Trophoblast cell (in vitro differentiated cells and primary cell): ENCODE measurements around the gene IQCK. TPM values are rescaled to one million over a fixed set of nuclear protein-coding genes. Genes with fewer than 3 reads are reported as not detected.
A peak's percentile ranks its signal among the peaks of the same experiment; 100 is the strongest.

Source experiments
- DNase-seq, 2 donors: peaks; one replicate each; pipeline ENCODE4 v3.0.0-alpha.2; 2016
- H2AFZ ChIP-seq: 2 replicates; pipeline ENCODE4 v1.6.1; 2013; ENCODE audit warnings: low read length, moderate library complexity, mild to moderate bottlenecking; ENCODE audit not compliant: insufficient read depth, poor library complexity
- H2AK5ac ChIP-seq: 2 replicates; pipeline ENCODE4 v1.6.1; 2013; ENCODE audit warnings: mild to moderate bottlenecking, low read length
- H2BK120ac ChIP-seq: 2 replicates; pipeline ENCODE4 v1.6.1; 2013; ENCODE audit warnings: low read length, mild to moderate bottlenecking, moderate library complexity; ENCODE audit not compliant: insufficient read depth, poor library complexity
- H2BK12ac ChIP-seq: 2 replicates; pipeline ENCODE4 v1.6.1; 2013; ENCODE audit warnings: mild to moderate bottlenecking, low read length, moderate library complexity
- H2BK5ac ChIP-seq: 2 replicates; pipeline ENCODE4 v1.6.1; 2013; ENCODE audit warnings: low read length, low read depth, moderate library complexity, mild to moderate bottlenecking; ENCODE audit not compliant: poor library complexity
- H3K14ac ChIP-seq: 2 replicates; pipeline ENCODE4 v1.6.1; 2013; ENCODE audit warnings: mild to moderate bottlenecking, low read length
- H3K18ac ChIP-seq: 2 replicates; pipeline ENCODE4 v1.6.1; 2013; ENCODE audit warnings: mild to moderate bottlenecking, low read length
- H3K23ac ChIP-seq: 2 replicates; pipeline ENCODE4 v1.6.1; 2013; ENCODE audit warnings: low read length
- H3K27ac ChIP-seq: 2 replicates; pipeline ENCODE4 v1.5.1; 2013; ENCODE audit warnings: low read depth, mild to moderate bottlenecking, inconsistent platforms, low read length, moderate library complexity
- H3K27me3 ChIP-seq: 2 replicates; pipeline ENCODE4 v1.6.1; 2013; ENCODE audit warnings: inconsistent platforms, mild to moderate bottlenecking, low read length, moderate library complexity; ENCODE audit not compliant: insufficient read depth
- H3K36me3 ChIP-seq, 2 experiments: 1 replicate in 1 of 2; 2 replicates in 1 of 2; pipeline ENCODE4 v1.6.1; 2013; ENCODE audit warnings: low read length in 2 of 2, mild to moderate bottlenecking in 2 of 2, moderate library complexity in 1 of 2; ENCODE audit not compliant: insufficient read depth in 2 of 2, control insufficient read depth in 1 of 2
- H3K4ac ChIP-seq: 2 replicates; pipeline ENCODE4 v1.6.1; 2013; ENCODE audit warnings: low read depth, mild to moderate bottlenecking, low read length, moderate library complexity
- H3K4me1 ChIP-seq, 2 experiments: 1 replicate in 1 of 2; 2 replicates in 1 of 2; pipeline ENCODE4 v1.6.1; 2013; ENCODE audit warnings: low read length in 2 of 2, mild to moderate bottlenecking in 2 of 2, moderate library complexity in 1 of 2; ENCODE audit not compliant: insufficient read depth in 2 of 2, control insufficient read depth in 1 of 2
- H3K4me2 ChIP-seq: 2 replicates; pipeline ENCODE4 v1.6.1; 2013; ENCODE audit warnings: inconsistent platforms, mild to moderate bottlenecking, low read length, moderate library complexity
- H3K4me3 ChIP-seq: 2 replicates; pipeline ENCODE4 v1.5.1; 2013; ENCODE audit warnings: mild to moderate bottlenecking, low read depth, low read length, inconsistent platforms
- H3K79me1 ChIP-seq: one replicate; pipeline ENCODE4 v1.6.1; 2013; ENCODE audit warnings: low read length
- H3K79me2 ChIP-seq: 2 replicates; pipeline ENCODE4 v1.6.1; 2013; ENCODE audit warnings: low read length, mild to moderate bottlenecking; ENCODE audit not compliant: control insufficient read depth, insufficient read depth, poor library complexity
- H3K9ac ChIP-seq: 2 replicates; pipeline ENCODE4 v1.6.1; 2013; ENCODE audit warnings: mild to moderate bottlenecking, low read length
- H3K9me3 ChIP-seq: 2 replicates; pipeline ENCODE4 v1.6.1; 2013; ENCODE audit warnings: low read depth, mild to moderate bottlenecking, control low read depth, inconsistent platforms, low read length; ENCODE audit not compliant: insufficient read depth
- H4K12ac ChIP-seq: 2 replicates; pipeline ENCODE4 v1.6.1; 2013; ENCODE audit warnings: low read depth, mild to moderate bottlenecking, low read length, moderate library complexity
- H4K8ac ChIP-seq: 2 replicates; pipeline ENCODE4 v1.6.1; 2013; ENCODE audit warnings: low read depth, mild to moderate bottlenecking, low read length, moderate library complexity
- H4K91ac ChIP-seq: one replicate; pipeline ENCODE4 v1.6.1; 2013; ENCODE audit warnings: low read depth, mild to moderate bottlenecking, low read length, moderate library complexity
- WGBS: extraction: QIAGEN DNeasy Blood & Tissue Kit; methylation state at CpG from one replicate; pipeline ENCODE4 v1.1.7; 2013; ENCODE audit warnings: missing lambda C conversion rate; ENCODE audit not compliant: insufficient read length, insufficient coverage; ENCODE audit errors: extremely low coverage; 5-methylcytosine and 5-hydroxymethylcytosine counted together
- polyA plus RNA-seq: library from polyadenylated mRNA; stranded (reverse); fragments of 200-250 nt; gene quantifications from 2 replicates; pipeline ENCODE4 v1.2.3, GENCODE V29; 2013

Gene IQCK, protein sequence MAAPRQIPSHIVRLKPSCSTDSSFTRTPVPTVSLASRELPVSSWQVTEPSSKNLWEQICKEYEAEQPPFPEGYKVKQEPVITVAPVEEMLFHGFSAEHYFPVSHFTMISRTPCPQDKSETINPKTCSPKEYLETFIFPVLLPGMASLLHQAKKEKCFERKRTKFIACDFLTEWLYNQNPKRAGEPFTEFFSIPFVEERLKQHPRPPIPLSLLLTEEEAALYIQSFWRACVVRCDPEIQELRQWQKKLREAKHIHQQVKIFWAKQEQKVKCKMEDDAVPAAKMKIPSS
- 4.5 and 6.0 TPM in 2 replicates for polyA plus RNA-seq

DNA sequence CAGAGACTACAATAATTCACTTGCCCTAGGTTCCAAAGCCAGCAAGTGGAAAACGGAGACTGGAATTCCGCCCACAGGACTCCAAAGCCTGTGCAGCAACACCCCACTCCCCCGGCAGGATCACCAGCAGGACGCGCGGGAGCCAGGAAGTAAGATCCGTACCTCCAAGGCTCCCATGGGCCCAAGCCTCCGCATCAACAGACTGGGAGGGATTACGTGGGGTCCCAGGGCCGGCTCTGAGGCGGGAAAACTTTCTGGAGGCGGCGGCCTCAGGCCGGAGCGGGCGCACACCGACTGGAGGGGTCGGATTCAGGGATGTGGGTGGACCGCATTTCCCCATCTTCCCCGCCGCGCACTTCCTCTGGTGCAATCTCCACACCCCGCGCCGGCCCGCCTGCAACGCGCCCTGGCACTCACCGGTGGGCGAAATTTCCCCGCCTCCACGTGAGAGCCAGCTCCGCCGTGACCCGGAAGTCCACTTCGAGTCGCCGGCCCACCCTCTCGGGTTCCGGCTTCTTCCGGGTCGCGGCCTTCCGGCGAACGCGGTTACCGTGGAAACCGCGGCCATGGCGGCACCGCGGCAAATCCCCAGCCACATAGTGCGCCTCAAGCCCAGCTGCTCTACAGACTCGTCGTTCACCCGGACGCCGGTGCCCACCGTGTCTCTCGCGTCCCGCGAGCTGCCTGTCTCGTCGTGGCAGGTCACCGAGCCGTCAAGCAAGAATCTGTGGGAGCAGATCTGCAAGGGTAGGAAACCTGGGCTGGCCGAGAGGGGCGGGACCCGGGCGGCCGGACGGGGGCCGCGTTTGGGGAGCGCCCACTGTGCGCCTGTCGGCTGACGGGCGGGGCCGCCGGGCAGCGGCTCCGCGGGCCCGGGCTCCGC lies at the start of gene IQCK, which contains the start of gene KNOP1:
Gene IQCK, plus strand, starts transcription at position 531 of the 883 bp plus-strand sequence. Its CDS starts 36 bp downstream, at position 567.
Gene KNOP1, minus strand, starts transcription at position 487 of the 883 bp plus-strand sequence. CDS start 3,192 bp downstream, outside the sequence.
- WGBS, result no CpG with 5 or more reads among the region's 88 CpGs
- Histone ChIP-seq H3K9ac (peak within 1 kb of the TSS; percentile 79), H3K9me3 (no peaks in the 10 kb centered on the region), H4K8ac (peak within 1 kb of the TSS; percentile 81), H3K4ac (peak within 1 kb of the TSS; percentile 75), H2BK5ac (peak within 1 kb of the TSS; percentile 53), H2BK120ac (peak within 1 kb of the TSS; percentile 70), H3K4me3 (peak within 1 kb of the TSS; percentile 99), H3K4me2 (peak within 1 kb of the TSS; percentile 85), H3K36me3 (peaks cover 7 to 8% of the 10 kb centered on the region in 2 experiments), H3K18ac (peak within 1 kb of the TSS; percentile 77), H2AFZ (peak within 1 kb of the TSS; percentile 84), H3K79me2 (peaks cover 11% of the 10 kb centered on the region), H3K27me3 (no peaks in the 10 kb centered on the region), H3K79me1 (peaks cover 10% of the 10 kb centered on the region), H2BK12ac (no peak within 1 kb of the TSS), H3K4me1 (peaks cover 10 to 14% of the 10 kb centered on the region in 2 experiments), H2AK5ac (peak within 1 kb of the TSS; percentile 13), H4K12ac (peak within 1 kb of the TSS; percentile 65), H4K91ac (peak within 1 kb of the TSS; percentile 57), H3K27ac (peak within 1 kb of the TSS; percentile 79), H3K14ac (peak within 1 kb of the TSS; percentile 79), H3K23ac (no peak within 1 kb of the TSS)
- peak; percentile 85 to 93 for DNase-seq

GRCh38 chr16:19672378-19672777 lies 45.7 kb upstream of the IQCK start:
- no peaks in the 10 kb centered on the region for H3K9me3 ChIP-seq
- H3K79me1 ChIP-seq, result no peaks in the 10 kb centered on the region
- H3K4me1 ChIP-seq, result no peaks in the 10 kb centered on the region
- H2BK5ac ChIP-seq, result no peak overlapping the region
- H3K9ac ChIP-seq, result no peak overlapping the region
- H3K4ac ChIP-seq, result no peak overlapping the region
- H2AK5ac ChIP-seq, result no peak overlapping the region
- H3K27ac ChIP-seq, result no peak overlapping the region
- no peak overlapping the region for H2BK12ac ChIP-seq
- H2BK120ac ChIP-seq, result no peak overlapping the region
- H3K36me3 ChIP-seq, result peaks cover 2 to 12% of the 10 kb centered on the region in 2 experiments
- H3K79me2 ChIP-seq, result no peaks in the 10 kb centered on the region
- no peak overlapping the region for H2AFZ ChIP-seq
- no peak overlapping the region for H4K8ac ChIP-seq
- no peaks in the 10 kb centered on the region for H3K27me3 ChIP-seq
- no CpG with 5 or more reads among the region's 4 CpGs for WGBS
- H3K14ac ChIP-seq, result no peak overlapping the region
- DNase-seq, result no peak
- no peak overlapping the region for H4K91ac ChIP-seq
- H3K18ac ChIP-seq, result no peak overlapping the region
- H3K23ac ChIP-seq, result no peak overlapping the region
- H3K4me3 ChIP-seq, result no peak overlapping the region
- no peak overlapping the region for H3K4me2 ChIP-seq
- no peak overlapping the region for H4K12ac ChIP-seq

- Histone ChIP-seq H3K27me3 (no peaks in the 10 kb centered on the region), H2AK5ac (no peak overlapping the region), H3K4me1 (no peaks in the 10 kb centered on the region), H3K4ac (no peak overlapping the region), H3K79me2 (no peaks in the 10 kb centered on the region), H3K18ac (no peak overlapping the region), H2BK12ac (no peak overlapping the region), H3K9ac (no peak overlapping the region), H3K4me3 (no peak overlapping the region), H4K8ac (no peak overlapping the region), H3K14ac (no peak overlapping the region), H3K79me1 (no peaks in the 10 kb centered on the region), H3K9me3 (no peaks in the 10 kb centered on the region), H4K91ac (no peak overlapping the region), H3K36me3 (peaks cover 2 to 15% of the 10 kb centered on the region in 2 experiments), H2BK120ac (no peak overlapping the region), H2AFZ (no peak overlapping the region), H4K12ac (no peak overlapping the region), H3K23ac (no peak overlapping the region), H3K4me2 (no peak overlapping the region), H2BK5ac (no peak overlapping the region), H3K27ac (no peak overlapping the region)
- WGBS, result no CpG with 5 or more reads among the region's 5 CpGs
- no peak for DNase-seq
Observed at GRCh38 chr16:19674485-19674884, 43.6 kb upstream of the IQCK start.

DNA sequence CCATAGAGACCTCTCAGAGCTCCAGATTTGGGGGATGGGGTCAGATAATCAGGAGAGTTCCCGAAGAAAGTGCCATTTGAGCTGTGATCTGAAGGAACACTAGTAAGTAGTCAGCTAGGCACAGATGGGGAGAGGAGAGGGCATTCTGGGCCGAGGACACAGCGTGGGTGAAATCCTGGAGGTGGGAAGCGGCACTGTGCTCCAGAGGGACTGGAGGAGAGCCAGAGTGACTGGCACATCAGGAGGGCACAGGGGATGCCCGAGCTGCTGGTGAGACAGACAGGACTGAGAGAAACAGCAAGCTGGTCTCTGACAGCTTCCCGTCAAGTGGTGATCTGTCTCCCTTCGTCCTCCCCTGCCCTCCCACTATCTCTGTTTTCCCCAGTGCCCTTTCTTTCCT lies 40.7 kb upstream of the IQCK start:
- H3K4me3 ChIP-seq, result no peak overlapping the region
- H3K14ac ChIP-seq, result no peak overlapping the region
- no peak overlapping the region for H2BK12ac ChIP-seq
- no peaks in the 10 kb centered on the region for H3K9me3 ChIP-seq
- H3K27me3 ChIP-seq, result no peaks in the 10 kb centered on the region
- WGBS, result no CpG with 5 or more reads among the region's 7 CpGs
- H3K9ac ChIP-seq, result no peak overlapping the region
- no peak overlapping the region for H3K27ac ChIP-seq
- no peak overlapping the region for H2AK5ac ChIP-seq
- no peak overlapping the region for H3K4ac ChIP-seq
- H3K36me3 ChIP-seq, result peaks cover 1 to 13% of the 10 kb centered on the region in 2 experiments
- H3K79me1 ChIP-seq, result peaks cover 3% of the 10 kb centered on the region
- no peak overlapping the region for H3K4me2 ChIP-seq
- no peak overlapping the region for H3K23ac ChIP-seq
- H4K12ac ChIP-seq, result no peak overlapping the region
- H2BK5ac ChIP-seq, result no peak overlapping the region
- H2BK120ac ChIP-seq, result no peak overlapping the region
- H4K91ac ChIP-seq, result no peak overlapping the region
- H3K18ac ChIP-seq, result no peak overlapping the region
- no peak for DNase-seq
- H3K79me2 ChIP-seq, result no peaks in the 10 kb centered on the region
- no peak overlapping the region for H4K8ac ChIP-seq
- H2AFZ ChIP-seq, result no peak overlapping the region
- peaks cover 8 to 9% of the 10 kb centered on the region in 2 experiments for H3K4me1 ChIP-seq
